Retina (tissue), 1 donor: ENCODE measurements around the gene LRRN4CL.
"Not testable (repeated sequence)": the region's sequence is repeated elsewhere in the genome, so short reads cannot be mapped to it uniquely, and the experiment has no call there.

Experiments used
- DNase-seq: peaks from one replicate; pipeline ENCODE4 v3.0.0-alpha.2; 2016

The LRRN4CL gene

GRCh38 chr11:62709247-62710000 lies 20.1 kb upstream of the LRRN4CL start:
- peak; percentile 95 for DNase-seq

- DNase-seq, result peak; percentile 21
Observed at GRCh38 chr11:62708793-62709192, 19.5 kb upstream of the LRRN4CL start.

- DNase-seq, result no peak
Observed at GRCh38 chr11:62708392-62708791, 19.1 kb upstream of the LRRN4CL start.

- DNase-seq, result peak; percentile 91
Observed at GRCh38 chr11:62707277-62707861, 18.0 kb upstream of the LRRN4CL start, which contains the start of the genes BSCL2 and GNG3. TSS of gene BSCL2 (minus strand) at chr11:62707424. CDS start at chr11:62707195, 229 bp downstream. TSS of gene GNG3 (plus strand) at chr11:62707676. CDS start at chr11:62708296, 620 bp downstream.

GRCh38 chr11:62706850-62707247 lies 17.5 kb upstream of the LRRN4CL start:
- no peak for DNase-seq

GRCh38 chr11:62705880-62706849 lies 16.8 kb upstream of the LRRN4CL start:
- peak; percentile 96 for DNase-seq

GRCh38 chr11:62705413-62705812 lies 16.1 kb upstream of the LRRN4CL start:
- DNase-seq, result no peak

- DNase-seq, result not testable (repeated sequence)
Observed at GRCh38 chr11:62703921-62704320, 14.6 kb upstream of the LRRN4CL start.

GRCh38 chr11:62702246-62702645 lies 12.9 kb upstream of the LRRN4CL start:
- no peak for DNase-seq

- peak; percentile 74 for DNase-seq
Observed at GRCh38 chr11:62694455-62695167, 5.3 kb upstream of the LRRN4CL start.

GRCh38 chr11:62693624-62694023 lies 4.3 kb upstream of the LRRN4CL start:
- DNase-seq, result not testable (repeated sequence)

GRCh38 chr11:62688491-62688890 lies 839 bp downstream of the LRRN4CL start:
- DNase-seq, result no peak

GRCh38 chr11:62687508-62688396 lies 1.6 kb downstream of the LRRN4CL start:
- peak; percentile 76 for DNase-seq

- no peak for DNase-seq
Observed at GRCh38 chr11:62682518-62682917, 6.8 kb downstream of the LRRN4CL start.

- no peak for DNase-seq
Observed at GRCh38 chr11:62680825-62681240, 8.5 kb downstream of the LRRN4CL start.

- DNase-seq, result peak; percentile 92
Observed at GRCh38 chr11:62678770-62679696, 10.3 kb downstream of the LRRN4CL start, which contains the start of gene UBXN1. TSS of gene UBXN1 (minus strand) at chr11:62679073. CDS start at chr11:62678923, 150 bp downstream.

GRCh38 chr11:62678433-62678769 lies 10.9 kb downstream of the LRRN4CL start:
- no peak for DNase-seq

- no peak for DNase-seq
Observed at GRCh38 chr11:62677714-62678113, 11.6 kb downstream of the LRRN4CL start.

- no peak for DNase-seq
Observed at GRCh38 chr11:62677156-62677555, 12.2 kb downstream of the LRRN4CL start.

- DNase-seq, result no peak
Observed at GRCh38 chr11:62676698-62677097, 12.6 kb downstream of the LRRN4CL start.
